GM10266 (cell line): ENCODE results near the gene NUAK2.

Experiments used
- DNase-seq: peaks from one replicate; pipeline ENCODE4 v3.0.0; 2012; ENCODE audit errors: extremely low spot score
- CTCF ChIP-seq: IDR thresholded peaks from 2 replicates; pipeline ENCODE4 v1.5.1; 2012; ENCODE audit warnings: mild to moderate bottlenecking, low read depth; ENCODE audit not compliant: control insufficient read depth, insufficient read depth; ENCODE audit errors: missing control alignments

Gene NUAK2

GRCh38 chr1:205318231-205318991, 3.1 kb downstream of the NUAK2 start:
- no peak for DNase-seq
- no peak for TF ChIP-seq CTCF

GRCh38 chr1:205317311-205317917, 4.1 kb downstream of the NUAK2 start:
- no peak for DNase-seq
- no peak for TF ChIP-seq CTCF

GRCh38 chr1:205316161-205316566, 5.4 kb downstream of the NUAK2 start:
- no peak for DNase-seq
- TF ChIP-seq CTCF = no peak

- no peak for DNase-seq
- no peak for TF ChIP-seq CTCF
These were observed 6.4 kb downstream of the NUAK2 start for GRCh38 chr1:205315008-205315618.

- peak; percentile 69 for DNase-seq
- TF ChIP-seq CTCF = no peak
These were observed 7.8 kb downstream of the NUAK2 start for GRCh38 chr1:205313563-205314308.

GRCh38 chr1:205312866-205313562, 8.5 kb downstream of the NUAK2 start:
- no peak for TF ChIP-seq CTCF
- no peak for DNase-seq
